GM18499 (cell line): Measurements from ENCODE around the gene BRPF1.

Experiments
- ATAC-seq: cut with Tn5 transposase; IDR thresholded peaks from one replicate; pipeline ENCODE4 v1.9.1; 2021; ENCODE audit warnings: moderate number of reproducible peaks; ENCODE audit not compliant: insufficient read depth, unreplicated experiment

The BRPF1 gene

GRCh38 chr3:9701711-9702110 lies 29.8 kb upstream of the BRPF1 start:
- ATAC-seq, result no peak

GRCh38 chr3:9703240-9703639 lies 28.3 kb upstream of the BRPF1 start:
- ATAC-seq, result no peak

- no peak for ATAC-seq
Observed at GRCh38 chr3:9703736-9704346, 27.7 kb upstream of the BRPF1 start, which contains the start of gene CPNE9. Gene CPNE9 (plus strand): TSS chr3:9703833. CDS start chr3:9703997, 164 bp downstream.

DNA sequence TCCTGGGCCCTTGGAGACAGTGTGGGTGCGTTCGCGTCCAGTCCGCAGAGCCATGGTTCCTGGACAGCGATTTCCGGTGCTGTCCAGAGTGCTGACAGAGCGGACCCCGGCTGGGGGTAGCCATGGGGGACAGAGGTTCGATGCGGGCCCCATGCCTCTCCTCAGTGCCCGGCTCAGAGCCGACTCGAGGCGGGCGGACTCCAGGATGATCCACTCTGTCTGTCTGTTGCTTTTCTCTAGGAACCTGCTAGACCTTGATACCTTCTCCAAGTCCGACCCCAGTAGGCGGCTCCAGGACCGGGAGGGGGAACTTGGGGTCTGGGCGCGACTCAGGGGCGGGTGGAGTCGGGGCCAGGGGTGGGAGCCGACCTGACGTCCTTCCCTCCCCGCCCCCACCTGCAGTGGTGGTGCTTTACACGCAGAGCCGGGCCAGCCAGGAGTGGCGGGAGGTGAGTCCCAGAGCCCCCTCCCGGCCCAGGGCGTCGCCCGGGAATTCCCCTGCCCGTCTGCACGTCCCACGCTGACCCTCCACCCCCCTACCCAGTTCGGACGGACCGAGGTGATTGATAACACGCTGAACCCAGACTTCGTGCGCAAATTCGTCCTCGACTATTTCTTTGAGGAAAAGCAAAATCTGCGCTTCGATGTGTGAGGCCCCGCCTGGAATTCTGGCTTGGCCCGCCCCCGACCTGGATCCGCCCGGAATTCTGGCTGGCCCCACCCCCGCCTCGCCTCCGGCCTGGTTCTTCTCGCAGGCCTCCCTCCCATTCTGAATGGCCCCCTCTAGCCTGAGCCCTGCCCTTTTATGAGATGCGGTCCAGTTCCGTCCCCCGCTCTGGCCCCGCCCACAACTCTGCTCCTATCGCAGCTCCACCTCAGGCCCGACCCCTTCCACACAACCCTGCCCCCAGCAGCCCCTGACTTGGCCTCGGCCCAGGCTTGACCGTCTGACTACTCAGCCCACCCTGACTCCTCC lies 26.9 kb upstream of the BRPF1 start:
- no peak for ATAC-seq

GRCh38 chr3:9710174-9710739 lies 21.3 kb upstream of the BRPF1 start:
- ATAC-seq, result no peak

- no peak for ATAC-seq
Observed at GRCh38 chr3:9712415-9712814, 19.1 kb upstream of the BRPF1 start.

DNA sequence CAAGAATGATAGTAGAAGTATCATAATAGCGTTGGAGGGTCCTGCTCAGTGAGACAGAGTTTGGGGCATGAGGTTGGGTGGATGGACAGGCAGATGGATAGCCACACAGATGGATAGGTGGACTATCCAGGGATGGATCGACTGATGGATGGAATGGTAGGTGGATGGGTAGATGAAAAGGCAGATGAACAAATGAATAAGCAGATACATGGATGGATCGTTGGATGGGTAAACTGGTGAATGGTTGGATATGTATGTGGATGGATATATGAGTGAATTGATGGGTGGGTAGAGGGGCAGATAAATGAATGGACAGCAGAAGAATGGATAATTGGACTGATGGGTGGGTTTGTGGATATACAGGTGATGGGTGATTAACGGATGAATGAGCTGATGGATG lies 18.4 kb upstream of the BRPF1 start:
- ATAC-seq, result no peak

DNA sequence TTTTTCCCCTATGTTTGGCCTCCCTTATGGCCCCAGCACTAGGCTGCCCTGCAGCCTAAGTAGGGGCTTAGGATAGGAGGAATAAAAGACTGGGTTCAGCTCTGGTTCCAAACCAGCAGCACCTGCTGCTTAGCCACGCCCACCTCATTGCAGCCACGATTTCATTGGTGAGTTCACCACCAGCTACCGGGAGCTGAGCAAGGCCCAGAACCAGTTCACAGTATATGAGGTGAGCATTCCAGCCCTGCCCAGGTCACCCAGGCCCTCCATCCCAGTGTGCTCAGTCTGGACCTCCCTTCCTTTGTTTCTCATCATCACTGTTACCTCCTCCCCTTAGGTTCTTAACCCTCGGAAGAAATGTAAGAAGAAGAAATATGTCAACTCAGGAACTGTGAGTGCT lies 16.4 kb upstream of the BRPF1 start:
- ATAC-seq, result no peak

DNA sequence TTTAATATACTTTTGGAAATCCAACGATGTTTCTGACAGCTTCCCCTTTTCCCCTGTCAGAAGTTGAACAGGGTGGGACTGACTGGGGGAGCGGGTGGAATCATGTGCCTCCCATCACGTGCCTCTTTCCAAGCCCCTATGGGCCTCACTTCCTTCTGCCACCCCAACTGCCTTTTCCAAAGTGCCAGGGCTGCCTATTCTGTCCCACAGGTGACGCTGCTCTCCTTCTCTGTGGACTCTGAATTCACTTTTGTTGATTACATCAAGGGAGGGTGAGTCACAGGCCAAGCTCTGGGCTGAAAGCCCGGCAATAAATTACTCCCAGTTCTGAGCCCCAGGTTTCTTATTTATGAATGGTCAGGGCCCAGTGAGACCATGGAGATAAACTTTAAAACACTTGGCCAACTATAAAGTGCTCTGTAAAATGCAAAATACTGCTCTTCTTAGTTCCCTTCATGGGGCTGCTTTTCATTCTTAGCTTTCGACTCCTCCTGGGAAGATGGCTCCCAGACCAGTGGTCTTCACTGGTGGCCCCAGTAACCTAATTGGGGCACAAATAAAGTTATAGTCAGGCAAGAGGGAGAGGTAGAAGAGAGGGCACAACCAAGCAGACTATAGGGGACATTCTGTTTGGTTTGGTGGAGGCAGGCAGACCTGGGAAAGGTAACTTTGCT lies 15.6 kb upstream of the BRPF1 start:
- no peak for ATAC-seq

- no peak for ATAC-seq
Observed at GRCh38 chr3:9716801-9717555, 14.6 kb upstream of the BRPF1 start.

DNA sequence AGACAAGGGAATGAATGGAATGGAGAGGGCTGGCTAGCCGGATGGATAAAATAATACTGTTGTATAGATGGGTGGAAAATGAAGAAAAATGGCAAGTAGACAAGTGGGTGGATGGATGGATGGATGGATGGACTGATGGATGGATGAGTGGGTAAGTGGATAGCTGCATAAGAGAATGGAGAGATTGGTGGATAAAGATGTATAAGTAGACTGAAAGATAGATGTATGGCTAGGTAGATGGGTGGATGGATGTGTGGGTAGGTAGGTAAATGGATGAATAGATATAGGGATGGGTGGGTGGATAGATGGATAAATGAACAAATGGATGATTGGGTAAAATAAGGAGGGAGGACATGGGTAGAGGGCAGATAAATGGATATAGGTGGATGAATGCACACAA lies 14.0 kb upstream of the BRPF1 start:
- ATAC-seq, result no peak

DNA sequence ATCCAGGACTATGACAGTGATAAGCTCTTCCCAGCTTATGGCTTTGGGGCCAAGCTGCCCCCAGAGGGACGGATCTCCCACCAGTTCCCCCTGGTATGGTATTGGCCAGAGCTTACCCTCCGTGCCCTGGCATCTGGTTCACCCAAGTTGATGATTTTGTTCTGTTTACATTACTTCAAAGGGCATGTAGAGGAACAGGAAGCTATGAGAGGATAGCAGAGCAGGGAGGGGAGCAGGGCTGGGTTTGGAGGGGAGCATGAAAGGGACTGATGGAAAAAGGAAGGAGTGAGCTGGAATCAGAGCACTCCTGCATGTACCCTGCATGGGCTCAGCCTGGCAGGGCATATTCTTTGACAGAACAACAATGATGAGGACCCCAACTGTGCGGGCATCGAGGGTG lies 13.4 kb upstream of the BRPF1 start:
- ATAC-seq, result no peak

DNA sequence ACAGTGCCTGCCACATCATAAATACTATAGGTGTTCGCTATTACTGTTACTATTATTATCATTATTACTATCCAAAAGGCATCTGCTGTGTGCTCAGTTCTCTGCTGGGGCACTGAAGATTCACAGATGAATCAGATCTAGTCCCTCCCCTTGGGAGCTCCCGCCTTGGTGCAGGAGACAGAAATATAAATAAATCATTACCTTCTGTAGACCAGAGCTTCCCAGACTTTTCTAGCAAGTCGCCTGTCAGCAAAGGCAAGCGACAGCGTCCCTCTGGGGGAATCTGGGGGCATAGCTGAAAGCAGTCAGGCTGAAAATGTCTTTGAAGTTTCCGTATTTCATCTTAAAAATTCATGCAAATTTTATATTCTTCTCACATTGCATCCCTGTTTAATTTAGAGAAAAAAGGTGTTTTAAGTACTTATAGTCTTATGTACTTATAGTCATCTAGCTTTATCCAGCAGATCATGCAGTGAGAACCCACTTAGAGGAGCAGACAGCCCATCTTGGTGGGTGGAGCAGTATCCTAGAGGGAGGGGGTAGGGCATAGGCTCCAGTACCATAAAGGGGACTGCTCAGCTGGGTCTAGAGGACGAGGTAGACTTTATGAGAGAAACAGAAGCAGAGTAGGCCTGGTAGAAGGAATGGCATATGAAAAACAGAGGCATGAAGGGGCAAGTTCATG lies 10.4 kb upstream of the BRPF1 start:
- ATAC-seq, result no peak

DNA sequence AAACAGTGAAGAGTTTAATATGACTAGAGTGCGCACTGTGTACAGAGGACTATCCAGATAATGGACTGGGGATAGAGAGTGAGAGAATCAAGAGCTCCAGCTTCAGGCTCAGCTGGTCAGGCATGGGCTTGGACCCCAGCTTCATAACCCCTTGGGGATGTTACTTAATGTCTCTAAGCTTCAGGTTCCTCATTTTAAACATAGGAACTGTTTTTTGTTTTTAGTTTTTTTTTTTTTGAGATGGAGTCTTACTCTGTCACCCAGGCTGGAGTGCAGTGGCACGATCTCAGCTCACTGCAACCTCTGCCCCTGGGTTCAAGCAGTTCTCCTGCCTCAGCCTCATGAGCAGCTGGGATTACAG lies 9.9 kb upstream of the BRPF1 start:
- no peak for ATAC-seq

DNA sequence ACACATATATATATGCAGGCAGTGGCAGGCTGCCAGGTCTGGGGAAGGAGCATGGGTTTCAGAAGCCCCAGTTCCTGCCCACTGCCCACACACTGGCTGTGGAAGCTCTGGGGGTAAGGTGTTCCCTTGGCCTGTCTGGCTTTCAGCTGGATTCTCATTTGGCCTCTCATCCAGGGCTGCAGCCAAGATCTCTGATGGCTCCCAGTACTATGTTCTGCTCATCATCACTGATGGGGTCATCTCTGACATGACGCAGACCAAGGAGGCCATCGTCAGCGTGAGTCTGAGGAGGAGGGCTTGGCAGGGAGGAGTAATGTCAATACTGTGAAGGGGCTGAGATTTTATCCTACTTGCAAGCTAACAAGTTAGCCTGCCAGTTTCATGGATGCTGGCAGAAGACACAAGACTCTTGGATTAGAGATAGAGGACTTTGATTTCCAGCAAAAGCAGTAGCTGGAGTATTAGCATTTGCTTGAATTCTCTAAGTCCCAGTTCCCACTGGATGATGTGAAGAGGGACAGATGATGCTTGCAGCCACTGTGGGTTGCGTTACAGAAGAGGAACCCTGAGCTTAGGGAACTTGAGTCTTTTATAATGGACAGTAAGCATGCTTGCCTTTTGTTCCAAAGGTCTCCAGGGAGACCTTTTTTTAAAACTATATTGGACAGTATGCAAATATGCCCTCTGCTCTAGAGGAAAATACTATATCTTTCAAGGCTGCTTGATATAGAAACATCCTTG lies 5.6 kb upstream of the BRPF1 start:
- ATAC-seq, result no peak

DNA sequence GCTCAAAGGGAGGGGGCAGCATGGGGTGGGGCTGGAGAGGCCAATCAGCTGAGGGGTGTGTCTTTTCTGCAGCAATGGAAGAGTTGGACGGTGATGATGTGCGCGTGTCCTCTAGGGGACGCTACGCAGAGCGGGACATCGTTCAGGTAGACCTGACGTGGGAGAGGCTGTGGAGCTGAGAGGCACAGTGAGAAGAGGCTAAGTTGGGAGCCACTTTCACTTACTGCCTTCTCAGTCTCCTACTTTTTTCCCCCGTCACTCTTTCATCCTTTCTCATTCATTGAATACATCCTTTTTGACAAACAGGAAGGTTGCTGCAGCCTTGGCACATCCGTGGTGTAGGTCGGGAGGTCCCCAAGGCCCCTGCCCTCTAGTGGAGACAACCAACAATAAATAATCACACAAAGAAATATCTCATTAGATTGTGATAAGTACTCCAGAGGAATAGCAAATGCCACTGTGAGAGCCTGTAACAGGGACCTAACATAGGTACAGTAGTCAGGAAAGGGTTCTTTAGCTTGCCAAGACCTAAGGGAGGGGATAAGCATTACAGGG lies 4.4 kb upstream of the BRPF1 start:
- no peak for ATAC-seq

DNA sequence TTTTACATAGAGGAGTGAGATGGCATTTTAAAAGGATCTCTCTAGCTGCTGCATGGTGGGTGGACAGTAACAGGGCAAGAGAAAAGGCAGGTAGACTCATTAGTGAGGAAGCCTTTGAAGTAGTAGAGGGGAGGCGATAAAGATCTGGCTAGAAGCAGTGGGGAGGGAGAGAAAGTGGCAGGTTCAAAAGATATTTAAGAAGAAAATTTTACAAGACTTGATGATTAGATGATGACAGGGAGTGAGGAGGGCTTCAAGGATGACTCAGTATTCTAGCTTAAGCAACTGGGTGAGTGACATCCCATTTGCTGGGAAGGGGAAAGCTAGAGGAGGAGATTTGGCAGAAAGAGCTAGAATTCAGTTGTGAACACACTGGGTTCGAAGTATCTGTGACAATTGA lies 3.8 kb upstream of the BRPF1 start:
- no peak for ATAC-seq

DNA sequence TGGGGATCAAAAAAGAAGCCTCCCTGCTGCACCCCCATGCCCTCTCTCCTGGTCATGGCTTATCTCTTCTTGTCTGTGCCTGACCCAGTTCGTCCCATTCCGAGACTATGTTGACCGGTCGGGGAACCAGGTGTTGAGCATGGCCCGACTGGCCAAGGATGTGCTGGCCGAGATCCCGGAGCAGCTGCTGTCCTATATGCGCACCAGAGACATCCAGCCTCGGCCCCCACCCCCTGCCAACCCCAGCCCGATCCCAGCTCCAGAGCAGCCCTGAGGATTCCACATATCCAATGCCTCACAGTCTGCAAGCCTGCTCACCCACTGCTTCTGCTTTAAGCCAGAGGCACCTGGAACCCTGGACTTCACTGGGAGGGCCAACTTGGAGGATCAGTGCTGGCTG lies 2.1 kb upstream of the BRPF1 start:
- no peak for ATAC-seq
